ENCODE data around the gene SKA2. TPM values are rescaled to one million over a fixed set of nuclear protein-coding genes. Genes with fewer than 3 reads are reported as not detected.

SKA2 gene
- total and polyA plus RNA-seq, 10 of the 15 experiments (the other 5 are each of a cell fraction or from before 2014, with no cell fraction given) = 40.3 to 137 (median 112) TPM

DNA sequence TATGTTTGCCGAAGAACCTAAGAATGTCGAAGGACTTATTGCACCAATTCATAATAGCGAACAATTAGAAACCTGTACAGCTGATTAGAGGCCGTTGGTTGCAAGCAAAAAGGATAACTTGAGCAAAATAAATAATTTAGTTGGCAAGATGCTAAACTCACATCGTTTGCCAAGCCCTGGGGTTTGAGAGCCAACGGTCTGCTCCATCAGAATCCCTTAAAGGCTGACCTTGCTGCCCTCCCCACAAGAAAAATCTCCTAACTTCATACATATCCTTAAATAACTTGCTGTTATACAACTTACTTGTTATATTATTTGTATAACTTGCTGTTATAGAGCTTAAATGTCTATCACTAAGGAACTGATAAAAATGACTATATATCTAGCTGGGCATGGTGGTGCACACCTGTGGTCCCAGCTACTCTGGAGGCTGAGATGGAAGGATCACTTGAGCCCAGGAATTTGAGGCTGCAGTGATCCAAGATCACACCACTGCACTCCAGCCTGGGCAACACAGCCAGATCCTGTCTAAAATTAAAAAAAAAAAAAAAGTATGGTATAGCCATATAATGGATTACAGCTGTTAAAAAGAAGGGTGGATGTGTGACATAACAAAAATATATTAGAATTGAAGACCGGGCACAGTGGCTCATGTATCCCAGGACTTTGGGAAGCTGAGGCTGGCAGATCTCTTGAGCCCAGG is 46.4 kb downstream of the SKA2 start:
- RAD21 ChIA-PET (ENCODE audit: unreplicated experiment) = interaction anchor here (1.4 kb wide), 1 partner anchor 47 kb away, joined by 6 read pairs; the partner anchor contains the start of genes PRR11 and SKA2
- 0 out of 4 replicates have a peak, but pooled peaks of 1 of the 2 experiments have one; percentile 24 for TF ChIP-seq ETV6 (conservative IDR thresholded peaks at IDR 0.05 in 1 of 2, IDR thresholded peaks at IDR 0.05 in 1 of 2; ENCODE audit: borderline replicate concordance in 1 of 2, low read depth in 1 of 2)
- peak; percentile 35; the same call in 1 of the 2 replicates for TF ChIP-seq NFXL1 (IDR thresholded peaks at IDR 0.05; ENCODE audit: borderline replicate concordance)
- TF ChIP-seq, protein P1, sequence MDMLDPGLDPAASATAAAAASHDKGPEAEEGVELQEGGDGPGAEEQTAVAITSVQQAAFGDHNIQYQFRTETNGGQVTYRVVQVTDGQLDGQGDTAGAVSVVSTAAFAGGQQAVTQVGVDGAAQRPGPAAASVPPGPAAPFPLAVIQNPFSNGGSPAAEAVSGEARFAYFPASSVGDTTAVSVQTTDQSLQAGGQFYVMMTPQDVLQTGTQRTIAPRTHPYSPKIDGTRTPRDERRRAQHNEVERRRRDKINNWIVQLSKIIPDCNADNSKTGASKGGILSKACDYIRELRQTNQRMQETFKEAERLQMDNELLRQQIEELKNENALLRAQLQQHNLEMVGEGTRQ (IDR thresholded peaks at IDR 0.05; ENCODE audit: borderline replicate concordance, low read depth, low read length) = no peak
- Histone ChIP-seq H3K9ac (ENCODE audit: control insufficient read depth, insufficient read depth, low read length) (no peak overlapping the region), H3K9me3 (replicated peaks; ENCODE audit: control insufficient read depth, insufficient read depth, low read length) (no peaks in the 10 kb centered on the region), H3K79me2 (ENCODE audit: control insufficient read depth, insufficient read depth, low read length) (peaks cover 38% of the 10 kb centered on the region), H3K27me3 (replicated peaks in 1 of 2; ENCODE audit: control insufficient read depth in 2 of 2, insufficient read depth in 2 of 2, low read length in 1 of 2) (no peaks in the 10 kb centered on the region), H2AFZ (ENCODE audit: control insufficient read depth, low read depth, low read length) (no peak overlapping the region), H3K4me2 (ENCODE audit: control insufficient read depth, insufficient read depth) (peak overlapping the region; percentile 99), H4K20me1 (ENCODE audit: control insufficient read depth, insufficient read depth) (no peaks in the 10 kb centered on the region), H3K27ac (ENCODE audit: control insufficient read depth, insufficient read depth) (no peak overlapping the region), H3K36me3 (ENCODE audit: control insufficient read depth in 2 of 2, insufficient read depth in 2 of 2, low read length in 1 of 2) (peaks cover 0 to 7% of the 10 kb centered on the region in 2 experiments; a peak in 2 of 4 replicates), H3K4me1 (ENCODE audit: control insufficient read depth, insufficient read depth, low read length) (peaks cover 4% of the 10 kb centered on the region; the same call in 1 of the 2 replicates), H3K4me3 (no peak overlapping the region)
- POLR2A ChIA-PET = interaction anchor here (1.5 kb wide), 1 partner anchor 8 kb away, joined by 3 read pairs; no protein-coding TSS in a partner anchor
- 97% methylated on average over 7 of the region's 7 CpGs for WGBS (ENCODE audit: insufficient coverage, insufficient replicate concordance, low lambda C conversion rate, missing lambda C conversion rate)
- in situ Hi-C loops (cut with MboI) = no loop called here
- no TSS peak for BruUV-seq (replicated peaks)
- CTCF ChIA-PET = interaction anchor here (0.6 to 1.7 kb wide), 3 partner anchors 11 to 548 kb away, joined by 3 to 4 read pairs (median 4); no protein-coding TSS in a partner anchor
- SMC1A ChIA-PET (ENCODE audit: uncharacterized antibody, unreplicated experiment) = interaction anchor here (0.6 to 1.5 kb wide), 2 partner anchors 13 to 53 kb away, joined by 3 read pairs; no protein-coding TSS in a partner anchor
- DNase-seq (ENCODE audit: low read depth, low spot score) (no peak), ATAC-seq (no peak), FAIRE-seq (no peak)
- intact Hi-C loops (cut with micrococcal nuclease; ENCODE audit: unreplicated experiment) = no loop called here
